Stimulated activated effector memory CD8-positive, alpha-beta T cell treated with anti-CD3 and anti-CD28 coated beads, Interleukin-12 subunit alpha, Interleukin-12 subunit beta, amount 100 ng/mL, for 72 hours (primary cell): ENCODE results near the gene CYP21A2.
"Not testable (repeated sequence)": the region's sequence is repeated elsewhere in the genome, so short reads cannot be mapped to it uniquely, and the experiment has no call there.

ENCODE experiments used
- ATAC-seq: fragments of 150-1000 bp; cut with Tn5 transposase; 2 replicates; pipeline ENCODE4 v1.10.0; 2021
- DNase-seq, 2 donors: peaks; one replicate each; pipeline ENCODE4 v3.0.0; 2021 to 2022; ENCODE audit warnings: low spot score in 2 of 2
- H3K27ac Mint-ChIP-seq: one replicate; pipeline ENCODE4 v1.8.0; 2022; ENCODE audit warnings: mild to moderate bottlenecking, mixed read lengths
- H3K36me3 Mint-ChIP-seq: one replicate; pipeline ENCODE4 v1.8.0; 2022; ENCODE audit warnings: mild to moderate bottlenecking, mixed read lengths
- H3K4me1 Mint-ChIP-seq: one replicate; pipeline ENCODE4 v1.8.0; 2022; ENCODE audit warnings: mixed read lengths
- H3K4me3 Mint-ChIP-seq: one replicate; pipeline ENCODE4 v1.8.0; 2022; ENCODE audit warnings: mild to moderate bottlenecking, mixed read lengths
- H3K9me3 Mint-ChIP-seq: one replicate; pipeline ENCODE4 v1.8.0; 2022; ENCODE audit warnings: mixed read lengths

CYP21A2 gene

DNA sequence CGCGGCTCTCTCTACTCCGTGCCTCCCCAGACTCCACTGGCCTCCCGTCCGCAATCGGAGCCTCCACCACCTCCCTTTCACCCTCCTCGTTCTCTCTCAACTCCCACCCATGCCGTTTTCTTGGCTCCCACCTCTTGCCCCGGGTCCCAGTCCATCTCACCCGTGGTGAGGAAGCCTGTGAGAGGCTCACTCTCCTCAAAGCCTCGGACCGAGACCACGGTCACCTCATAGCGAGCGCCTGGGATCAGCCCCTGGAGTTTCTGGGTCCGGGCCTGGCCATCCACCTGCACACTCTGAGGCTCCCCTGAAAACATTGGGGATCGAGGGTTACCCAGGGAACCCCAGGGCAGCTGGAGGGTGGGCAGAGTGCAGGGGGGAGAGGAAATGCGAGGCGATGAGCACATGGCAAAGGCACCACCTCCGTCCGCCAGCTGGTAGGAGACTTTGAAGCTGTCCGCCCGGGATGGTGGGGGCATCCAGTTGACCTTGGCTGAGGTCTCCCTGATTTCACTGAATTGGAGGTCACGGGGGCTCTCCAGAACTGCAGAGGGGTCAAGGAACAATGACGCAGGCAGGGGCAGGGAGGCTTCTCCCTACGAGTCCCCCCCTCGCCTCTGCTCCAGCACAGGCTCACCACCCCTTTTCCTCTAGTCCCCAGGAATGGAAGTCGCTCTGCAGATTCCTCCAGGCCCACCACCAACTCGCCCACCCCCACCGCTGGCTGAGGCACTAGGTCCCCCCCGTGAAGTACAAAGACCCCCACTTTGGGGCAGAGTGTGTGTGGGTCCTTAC, 5.6 kb downstream of the CYP21A2 start:
- ATAC-seq, H3K9me3 Mint-ChIP-seq, H3K27ac Mint-ChIP-seq, H3K36me3 Mint-ChIP-seq, H3K4me1 Mint-ChIP-seq, DNase-seq, H3K4me3 Mint-ChIP-seq: not testable (repeated sequence)

DNA sequence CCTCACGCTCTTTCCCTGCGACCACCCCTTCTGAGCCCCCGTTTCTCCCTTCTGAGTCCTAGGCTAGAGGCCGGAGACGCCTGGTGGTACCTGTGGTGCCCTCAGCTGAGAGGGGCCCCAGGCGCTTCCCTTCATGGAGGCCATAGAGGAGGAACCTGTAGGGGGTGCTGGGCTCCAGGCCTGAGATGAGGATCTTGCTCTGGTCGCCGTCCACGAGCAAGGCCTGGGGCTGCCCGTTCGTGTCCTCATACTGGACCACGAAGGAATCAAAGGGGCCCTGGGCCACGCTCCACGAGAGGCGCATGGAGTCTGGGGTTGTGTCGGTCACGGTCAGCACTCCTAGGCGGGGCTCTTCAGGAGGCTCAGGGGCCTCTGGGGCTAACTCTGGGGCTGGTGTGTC, 6.7 kb downstream of the CYP21A2 start:
- not testable (repeated sequence) for H3K4me1 Mint-ChIP-seq, ATAC-seq, H3K9me3 Mint-ChIP-seq, DNase-seq, H3K27ac Mint-ChIP-seq, H3K36me3 Mint-ChIP-seq, H3K4me3 Mint-ChIP-seq

DNA sequence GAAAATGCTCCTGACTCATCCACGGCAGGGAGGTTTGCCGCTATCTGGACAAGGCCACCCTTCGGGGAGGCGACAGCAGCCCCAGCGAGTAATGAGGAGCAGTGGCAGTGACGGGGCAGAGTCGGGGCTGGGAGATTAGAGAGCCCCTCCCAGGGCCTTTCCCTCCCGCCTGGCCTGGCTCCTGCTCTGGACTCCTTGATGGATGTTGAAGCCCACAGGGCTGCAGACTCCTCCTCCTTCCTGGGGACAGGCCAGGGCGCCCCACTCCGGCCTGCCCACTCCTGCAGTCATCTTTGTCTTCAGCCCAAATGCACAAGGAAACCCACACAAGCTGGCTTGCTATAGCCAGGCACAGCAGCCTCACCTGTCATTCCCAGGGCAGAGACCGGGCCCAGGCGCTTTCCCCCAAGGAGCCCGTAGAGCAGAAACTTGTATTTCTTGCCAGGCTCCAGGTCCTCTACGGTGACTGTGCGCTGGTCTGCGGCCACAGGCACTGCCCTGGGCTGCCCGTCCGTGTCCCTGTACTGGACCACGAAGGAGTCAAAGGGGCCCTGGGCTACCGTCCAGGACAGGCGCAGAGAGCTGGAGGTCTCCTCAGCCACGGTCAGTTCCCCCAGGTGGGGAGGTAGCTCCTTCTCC, 7.7 kb downstream of the CYP21A2 start:
- ATAC-seq (no peak), DNase-seq (no peak)
- H3K9me3 Mint-ChIP-seq = no peaks in the 10 kb centered on the region
- H3K36me3 Mint-ChIP-seq = no peaks in the 10 kb centered on the region
- no peak overlapping the region for H3K27ac Mint-ChIP-seq
- H3K4me1 Mint-ChIP-seq = peaks cover 8% of the 10 kb centered on the region
- H3K4me3 Mint-ChIP-seq = no peak overlapping the region

DNA sequence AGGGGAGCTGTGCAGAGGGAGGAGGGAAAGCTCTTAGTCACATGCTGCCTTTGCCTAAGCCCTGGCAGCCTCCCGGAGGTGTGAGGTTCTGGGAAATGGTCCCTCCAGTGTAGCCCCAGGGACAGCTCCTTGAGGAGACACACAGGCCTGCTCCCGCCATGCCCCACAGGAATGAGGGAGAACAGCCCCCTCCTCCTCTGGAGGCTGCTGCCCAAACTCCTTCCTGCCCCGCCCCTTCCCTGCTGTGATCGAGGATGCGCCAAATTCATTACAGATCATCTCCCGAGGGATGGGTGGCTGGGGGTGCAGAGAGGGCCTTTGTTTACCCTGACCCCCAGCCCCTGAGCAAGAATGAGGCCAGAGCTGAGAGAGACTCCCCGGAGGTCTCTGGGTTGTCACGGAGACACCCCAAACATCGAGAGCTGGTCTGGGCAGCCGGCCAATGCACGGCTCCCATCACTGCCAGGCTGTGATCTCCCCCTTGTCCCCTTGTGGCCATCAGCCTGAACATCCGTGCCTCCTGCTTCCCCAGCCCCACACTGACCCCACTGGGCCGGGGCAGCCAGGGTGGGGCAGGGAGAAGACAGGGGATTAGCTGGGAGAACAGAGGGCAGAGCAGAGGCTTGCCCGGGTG, 8.4 kb downstream of the CYP21A2 start:
- no peak for DNase-seq
- Mint-ChIP-seq H3K4me3 (no peak overlapping the region), H3K9me3 (no peaks in the 10 kb centered on the region), H3K4me1 (peaks cover 8% of the 10 kb centered on the region), H3K27ac (no peak overlapping the region), H3K36me3 (no peaks in the 10 kb centered on the region)
- ATAC-seq = no peak

DNA sequence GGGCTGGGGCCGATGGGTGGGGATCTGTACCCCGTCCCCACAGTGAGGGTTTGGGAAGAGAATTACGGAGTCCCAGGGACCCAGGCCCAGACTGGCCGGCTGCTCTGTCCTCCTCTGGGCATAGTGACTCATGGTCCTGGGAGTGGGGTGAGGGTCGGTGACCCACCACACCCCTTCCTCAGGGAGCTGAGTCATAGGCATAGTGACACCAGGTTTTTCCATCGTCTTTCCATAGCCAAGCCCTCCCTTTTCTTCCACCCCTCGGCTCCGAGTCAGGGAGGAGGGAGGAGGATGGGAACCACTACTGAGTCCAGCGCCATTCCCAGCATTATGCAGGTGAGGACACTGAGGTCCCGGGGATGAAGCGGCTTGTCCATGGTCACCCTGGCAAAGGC, 8.9 kb downstream of the CYP21A2 start:
- Mint-ChIP-seq H3K36me3 (no peaks in the 10 kb centered on the region), H3K4me3 (no peak overlapping the region), H3K4me1 (peaks cover 8% of the 10 kb centered on the region), H3K27ac (no peak overlapping the region), H3K9me3 (no peaks in the 10 kb centered on the region)
- no peak for DNase-seq
- ATAC-seq = no peak

DNA sequence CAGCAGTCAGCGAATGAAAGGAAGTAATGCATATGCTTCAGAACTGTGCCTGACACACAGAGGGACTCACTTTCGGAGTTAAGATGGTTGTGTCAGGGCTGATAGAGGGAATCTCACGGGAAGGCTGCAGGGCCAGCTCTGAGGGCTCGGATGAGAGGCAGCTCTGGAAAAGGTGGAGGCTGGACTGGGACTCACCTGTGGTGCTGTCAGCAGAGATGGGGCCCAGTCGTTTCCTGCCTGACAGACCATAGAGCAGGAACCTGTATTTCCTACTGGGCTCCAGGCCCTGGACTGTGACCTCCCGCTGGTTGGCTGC, 9.3 kb downstream of the CYP21A2 start:
- ATAC-seq = no peak
- H3K36me3 Mint-ChIP-seq = no peaks in the 10 kb centered on the region
- H3K9me3 Mint-ChIP-seq = no peaks in the 10 kb centered on the region
- H3K27ac Mint-ChIP-seq = no peak overlapping the region
- peaks cover 8% of the 10 kb centered on the region for H3K4me1 Mint-ChIP-seq
- DNase-seq = no peak
- no peak overlapping the region for H3K4me3 Mint-ChIP-seq

DNA sequence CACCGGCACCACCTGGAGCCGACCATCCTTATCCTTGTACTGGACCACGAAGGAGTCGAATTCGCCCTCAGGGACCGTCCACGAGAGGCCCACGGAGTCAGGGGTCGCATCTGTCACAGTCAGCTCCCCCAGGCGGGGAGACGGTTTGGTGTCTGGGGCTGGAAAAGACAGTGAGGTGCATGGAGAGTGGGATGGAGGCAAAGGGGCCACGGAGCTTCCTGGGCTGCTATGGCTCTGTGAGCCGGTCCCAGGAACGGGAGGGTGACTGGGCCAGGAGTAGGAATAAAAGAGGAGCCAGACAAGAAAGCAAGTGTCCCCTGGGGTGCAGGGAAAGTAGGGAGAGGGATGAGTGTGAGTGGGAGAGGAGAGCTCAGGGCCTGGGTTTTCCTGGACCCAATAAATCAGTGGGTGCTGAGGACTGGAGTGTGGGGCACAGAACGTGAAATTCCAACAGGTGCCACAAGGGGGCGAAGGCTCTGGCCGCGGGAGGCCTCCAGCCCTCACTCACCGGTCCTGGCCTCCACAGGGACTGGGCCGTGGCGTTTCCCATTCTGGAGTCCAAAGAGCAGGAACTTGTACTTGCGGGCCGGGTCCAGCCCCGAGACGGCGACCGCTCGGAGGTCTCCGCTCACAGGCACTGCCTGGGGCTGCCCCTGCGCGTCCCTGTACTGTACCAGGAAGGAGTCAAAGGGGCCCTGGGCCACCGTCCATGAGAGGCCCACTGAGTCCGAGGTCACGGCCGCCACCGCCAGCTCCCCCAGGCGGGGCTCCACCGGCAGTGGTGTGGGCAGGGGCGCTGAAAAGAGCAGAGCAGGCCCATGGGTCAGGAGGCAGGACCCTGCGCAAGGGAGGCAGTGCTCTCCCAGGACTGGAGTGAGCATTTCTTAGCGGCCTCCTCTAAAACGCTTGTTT, 9.9 kb downstream of the CYP21A2 start:
- Mint-ChIP-seq H3K4me1 (peaks cover 8% of the 10 kb centered on the region), H3K4me3 (no peak overlapping the region), H3K27ac (no peak overlapping the region), H3K36me3 (no peaks in the 10 kb centered on the region), H3K9me3 (no peaks in the 10 kb centered on the region)
- DNase-seq (peak; percentile 70 to 88), ATAC-seq (peak; percentile 77)

DNA sequence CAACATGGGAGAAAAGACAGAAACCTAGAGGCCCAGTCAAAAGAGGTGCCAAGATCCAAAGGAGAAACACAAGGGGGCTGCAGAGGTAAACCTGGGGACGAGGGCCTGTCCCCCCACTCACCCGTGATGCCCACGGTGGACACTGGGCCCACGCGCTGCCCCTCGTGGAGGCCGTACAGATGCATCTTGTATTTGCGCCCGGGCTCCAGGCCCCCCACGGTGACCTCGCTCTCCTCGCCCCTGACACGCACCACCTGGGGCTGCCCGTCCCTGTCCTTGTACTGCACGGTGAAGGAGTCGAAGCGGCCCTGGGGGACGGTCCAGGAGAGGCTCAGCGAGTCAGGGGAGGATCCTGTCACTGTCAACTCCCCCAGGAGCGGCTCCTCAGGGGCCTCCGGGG, 10.9 kb downstream of the CYP21A2 start:
- H3K36me3 Mint-ChIP-seq, H3K4me1 Mint-ChIP-seq, H3K9me3 Mint-ChIP-seq, ATAC-seq, H3K4me3 Mint-ChIP-seq, DNase-seq: not testable (repeated sequence)
- H3K27ac Mint-ChIP-seq = peak overlapping the region; percentile 26

DNA sequence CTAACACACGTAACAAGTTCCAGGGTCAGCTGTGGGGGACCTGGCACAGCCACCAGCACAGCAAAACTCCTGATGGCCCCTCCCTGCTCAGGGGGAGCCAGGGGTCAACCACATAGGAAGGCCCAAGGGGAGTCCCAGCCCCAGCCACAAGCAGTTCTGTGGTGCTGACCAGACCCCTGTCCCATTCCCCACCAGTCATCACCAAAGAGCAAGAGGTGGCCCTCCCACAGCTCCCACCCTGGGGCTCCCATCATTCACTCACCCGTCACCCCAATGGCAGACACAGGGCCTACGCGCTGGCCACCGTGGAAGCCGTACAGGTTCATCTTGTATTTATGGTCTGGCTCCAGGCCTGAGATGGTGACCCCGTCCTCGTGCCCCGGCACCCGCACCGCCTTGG, 11.5 kb downstream of the CYP21A2 start:
- not testable (repeated sequence) for ATAC-seq, H3K36me3 Mint-ChIP-seq, H3K4me1 Mint-ChIP-seq, DNase-seq, H3K4me3 Mint-ChIP-seq, H3K9me3 Mint-ChIP-seq
- peak overlapping the region; percentile 26 for H3K27ac Mint-ChIP-seq

DNA sequence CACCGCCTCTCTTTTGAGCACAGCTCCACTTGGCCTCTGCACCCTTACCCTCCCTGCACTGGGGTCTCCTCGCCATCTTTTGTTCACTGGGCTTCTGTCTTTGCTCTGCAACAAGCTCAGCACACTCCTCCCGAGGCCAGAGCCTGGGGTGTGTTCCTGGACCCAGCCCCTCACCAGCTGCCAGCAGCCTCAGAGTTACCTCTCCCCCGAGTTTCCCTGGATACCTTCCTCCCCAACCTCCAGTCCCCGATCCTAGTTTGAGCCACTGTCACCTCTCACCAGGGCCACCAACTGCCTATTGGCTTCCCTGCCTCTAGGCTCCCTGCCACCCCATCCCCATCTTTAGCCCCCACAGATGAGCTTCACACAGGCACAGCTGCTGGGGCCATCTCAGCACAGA, 12.3 kb downstream of the CYP21A2 start:
- H3K36me3 Mint-ChIP-seq = no peaks in the 10 kb centered on the region
- no peak overlapping the region for H3K27ac Mint-ChIP-seq
- no peak for ATAC-seq
- peaks cover 8% of the 10 kb centered on the region for H3K4me1 Mint-ChIP-seq
- no peak for DNase-seq
- H3K9me3 Mint-ChIP-seq = no peaks in the 10 kb centered on the region
- no peak overlapping the region for H3K4me3 Mint-ChIP-seq

DNA sequence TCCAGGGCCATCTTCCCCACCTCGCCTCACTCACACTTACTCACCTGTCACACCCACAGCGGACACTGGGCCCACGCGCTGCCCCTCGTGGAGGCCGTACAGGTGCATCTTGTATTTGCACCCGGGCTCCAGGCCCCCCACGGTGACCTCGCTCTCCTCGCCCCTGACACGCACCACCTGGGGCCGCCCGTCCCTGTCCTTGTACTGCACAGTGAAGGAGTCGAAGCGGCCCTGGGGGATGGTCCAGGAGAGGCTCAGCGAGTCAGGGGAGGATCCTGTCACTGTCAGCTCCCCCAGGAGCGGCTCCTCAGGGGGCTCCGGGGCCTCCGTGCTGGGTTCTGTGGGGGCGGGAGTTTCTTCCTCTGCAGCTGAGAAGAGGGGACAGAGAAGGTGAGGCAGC, 14.4 kb downstream of the CYP21A2 start:
- not testable (repeated sequence) for H3K27ac Mint-ChIP-seq, DNase-seq, H3K36me3 Mint-ChIP-seq, H3K9me3 Mint-ChIP-seq, H3K4me1 Mint-ChIP-seq, H3K4me3 Mint-ChIP-seq, ATAC-seq

DNA sequence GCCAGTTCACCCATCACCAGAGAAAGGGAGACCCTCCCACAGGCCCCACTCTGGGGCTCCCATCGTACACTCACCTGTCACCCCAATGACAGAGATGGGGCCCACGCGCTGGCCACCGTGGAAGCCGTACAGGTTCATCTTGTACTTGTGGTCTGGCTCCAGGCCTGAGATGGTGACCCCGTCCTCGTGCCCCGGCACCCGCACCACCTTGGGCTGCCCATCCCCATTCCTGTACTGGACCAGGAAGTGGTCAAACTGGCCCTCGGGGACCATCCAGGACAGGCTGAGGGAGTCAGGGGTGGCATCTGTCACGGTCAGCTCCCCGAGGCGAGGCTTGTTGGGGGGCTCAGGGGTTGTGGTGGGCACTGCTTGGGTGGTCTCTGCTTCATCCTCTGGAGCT, 15.1 kb downstream of the CYP21A2 start:
- H3K4me1 Mint-ChIP-seq, H3K4me3 Mint-ChIP-seq, H3K9me3 Mint-ChIP-seq, DNase-seq, H3K27ac Mint-ChIP-seq, H3K36me3 Mint-ChIP-seq, ATAC-seq: not testable (repeated sequence)

DNA sequence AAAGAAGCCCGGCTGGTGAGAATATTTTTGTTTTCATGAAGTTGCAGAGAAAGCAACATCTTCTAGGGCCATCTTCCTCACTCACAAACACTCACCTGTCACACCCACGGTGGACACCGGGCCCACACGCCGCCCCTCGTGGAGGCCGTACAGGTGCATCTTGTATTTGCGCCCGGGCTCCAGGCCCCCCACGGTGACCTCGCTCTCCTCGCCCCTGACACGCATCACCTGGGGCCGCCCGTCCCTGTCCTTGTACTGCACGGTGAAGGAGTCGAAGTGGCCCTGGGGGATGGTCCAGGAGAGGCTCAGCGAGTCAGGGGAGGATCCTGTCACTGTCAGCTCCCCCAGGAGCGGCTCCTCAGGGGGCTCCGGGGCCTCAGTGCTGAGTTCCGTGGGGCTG, 17.5 kb downstream of the CYP21A2 start:
- not testable (repeated sequence) for H3K4me1 Mint-ChIP-seq, H3K36me3 Mint-ChIP-seq, H3K4me3 Mint-ChIP-seq, ATAC-seq, DNase-seq, H3K27ac Mint-ChIP-seq, H3K9me3 Mint-ChIP-seq

DNA sequence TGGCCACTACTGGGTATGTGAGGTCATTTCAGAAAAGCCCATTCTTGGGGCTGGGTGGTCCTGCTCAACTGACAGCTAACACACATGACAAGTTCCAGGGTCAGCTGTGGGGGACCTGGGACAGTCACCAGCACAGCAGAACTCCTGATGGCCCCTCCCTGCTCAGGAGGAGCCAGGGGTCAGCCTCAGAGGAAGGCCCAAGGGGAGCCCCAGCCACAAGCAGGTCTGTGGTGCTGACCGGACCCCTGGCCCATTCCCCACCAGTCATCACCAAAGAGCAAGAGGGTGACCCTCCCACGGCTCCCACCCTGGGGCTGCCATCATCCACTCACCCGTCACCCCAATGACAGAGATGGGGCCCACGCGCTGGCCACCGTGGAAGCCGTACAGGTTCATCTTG, 18.0 kb downstream of the CYP21A2 start:
- no peak overlapping the region for H3K27ac Mint-ChIP-seq
- ATAC-seq = no peak

DNA sequence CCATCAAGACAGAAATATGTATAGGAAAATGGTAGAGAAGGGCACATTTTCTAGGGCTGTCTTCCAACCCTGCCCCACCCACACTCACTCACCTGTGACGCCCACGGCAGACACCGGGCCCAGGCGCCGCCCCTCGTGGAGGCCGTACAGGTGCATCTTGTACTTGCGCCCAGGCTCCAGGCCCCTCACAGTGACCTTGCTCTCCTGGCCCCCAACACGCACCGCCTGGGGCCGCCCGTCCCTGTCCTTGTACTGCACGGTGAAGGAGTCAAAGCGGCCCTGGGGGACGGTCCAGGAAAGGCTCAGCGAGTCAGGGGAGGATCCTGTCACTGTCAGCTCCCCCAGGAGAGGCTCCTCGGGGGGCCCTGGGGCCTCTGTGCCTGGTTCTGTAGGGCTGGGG, 19.8 kb downstream of the CYP21A2 start:
- H3K36me3 Mint-ChIP-seq = no peaks in the 10 kb centered on the region
- H3K27ac Mint-ChIP-seq = no peak overlapping the region
- no peaks in the 10 kb centered on the region for H3K9me3 Mint-ChIP-seq
- no peak overlapping the region for H3K4me3 Mint-ChIP-seq
- ATAC-seq = no peak
- no peaks in the 10 kb centered on the region for H3K4me1 Mint-ChIP-seq
- DNase-seq = no peak

More for the DNA sequence above, 18.0 kb downstream of the CYP21A2 start:
- no peak for DNase-seq
- Mint-ChIP-seq H3K4me1 (no peaks in the 10 kb centered on the region), H3K9me3 (no peaks in the 10 kb centered on the region), H3K4me3 (no peak overlapping the region), H3K36me3 (no peaks in the 10 kb centered on the region)
